ENCODE data around the gene NFIC.
"Not testable (repeated sequence)": the region's sequence is repeated elsewhere in the genome, so short reads cannot be mapped to it uniquely, and the experiment has no call there.

NFIC gene

DNA sequence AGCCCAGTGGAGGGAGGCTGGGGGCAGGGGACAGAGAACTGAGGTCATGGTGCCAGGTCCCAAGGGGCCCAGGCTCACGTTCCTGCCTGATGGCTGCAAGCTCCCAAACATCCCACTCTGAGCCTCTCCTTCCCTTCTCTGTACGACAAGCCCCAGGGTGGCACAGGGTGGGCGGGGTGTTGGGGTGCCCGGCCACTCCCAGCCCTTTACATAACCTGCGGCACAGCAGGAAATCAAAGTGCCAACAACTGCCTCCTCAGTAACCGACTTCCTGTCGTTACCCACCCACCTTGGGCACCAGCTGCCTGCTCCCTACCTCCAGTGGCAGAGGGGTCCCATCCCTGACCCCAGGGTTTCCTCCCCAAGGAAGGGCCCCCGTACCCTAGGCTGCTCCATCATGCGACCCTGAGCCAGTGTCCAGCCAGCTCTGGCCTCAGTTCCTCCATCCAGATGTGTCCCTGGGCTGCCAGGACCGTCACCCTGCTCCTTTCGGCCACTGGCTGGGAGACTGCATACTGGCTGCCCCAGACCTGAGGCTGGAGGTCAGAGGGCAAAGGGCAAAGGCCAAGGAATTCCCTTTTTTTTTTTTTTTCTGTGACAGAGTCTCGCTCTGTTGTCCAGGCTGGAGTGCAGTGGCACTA lies 27.7 kb upstream of the NFIC start:
- DNase-seq: no peak

GRCh38 chr19:3340340-3340739 lies 26.0 kb upstream of the NFIC start:
- DNase-seq: no peak

DNA sequence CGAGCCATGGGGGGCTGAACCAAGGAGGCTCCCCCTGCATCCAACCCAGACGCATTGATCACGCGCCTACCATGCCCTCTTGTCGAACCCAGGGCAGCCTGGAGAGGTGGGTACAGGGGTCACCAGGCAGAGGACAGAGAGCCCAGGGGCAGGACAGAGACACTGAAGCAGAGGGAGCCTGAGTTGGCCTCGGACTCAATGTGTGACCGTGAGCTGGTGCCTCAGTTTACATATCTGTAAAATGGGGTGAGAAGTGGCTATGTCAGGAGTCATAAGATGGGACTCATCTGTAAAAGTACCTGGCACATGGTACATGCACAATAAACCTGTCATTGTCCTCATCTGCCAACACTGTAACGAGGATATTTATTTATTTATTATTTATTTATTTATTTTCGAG lies 24.1 kb upstream of the NFIC start:
- DNase-seq: no peak

GRCh38 chr19:3342962-3343361 lies 23.4 kb upstream of the NFIC start:
- DNase-seq: not testable (repeated sequence)

GRCh38 chr19:3343619-3344502 lies 22.5 kb upstream of the NFIC start:
- DNase-seq: no peak

DNA sequence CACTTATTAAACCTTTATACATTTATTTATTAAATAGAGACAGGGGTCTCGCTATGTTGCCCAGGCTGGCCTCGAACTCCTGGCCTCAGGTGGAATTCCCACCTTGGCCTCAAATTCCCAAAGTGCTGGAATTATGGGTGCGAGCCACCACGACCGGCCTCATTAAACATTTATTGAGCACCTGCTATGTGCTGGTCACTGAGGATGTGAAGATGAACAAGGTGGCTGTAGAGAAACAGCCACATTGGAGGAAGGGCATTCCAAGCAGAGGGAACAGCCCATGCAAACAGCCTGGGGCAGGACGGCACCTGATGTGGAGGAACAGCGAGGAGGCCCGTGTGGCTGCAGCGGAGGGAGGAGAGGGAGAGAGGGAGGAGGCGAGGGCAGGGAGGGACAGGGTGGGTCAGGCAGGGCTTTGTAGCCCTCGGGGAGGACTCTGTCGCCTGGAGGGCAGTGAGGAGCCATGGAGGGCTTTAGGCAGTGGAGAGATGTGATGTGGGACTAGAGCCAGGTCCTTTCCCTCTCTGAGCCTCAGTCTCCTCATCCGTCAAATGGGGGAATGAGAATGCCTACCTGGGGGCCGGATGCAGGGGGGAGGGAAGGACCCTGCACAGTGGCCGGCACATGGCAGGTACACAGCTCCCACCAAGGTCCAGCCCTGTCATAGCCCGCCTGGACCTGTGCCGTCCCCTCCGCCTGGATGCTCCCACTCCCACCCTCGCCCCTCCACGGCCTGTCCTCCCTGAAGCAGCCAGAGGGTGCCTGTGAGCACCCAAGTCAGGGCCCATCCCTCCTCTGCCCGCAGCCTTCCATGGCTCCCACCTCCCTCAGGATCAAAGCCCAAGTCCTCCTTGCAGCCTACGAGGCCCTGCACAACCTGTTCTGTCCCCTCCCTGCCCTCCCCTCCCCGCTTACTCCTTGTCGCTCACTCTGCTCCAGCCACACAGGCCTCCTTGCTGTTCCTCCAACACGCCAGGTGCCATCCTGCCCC lies 21.5 kb upstream of the NFIC start:
- DNase-seq: no peak

- DNase-seq: no peak
These were observed 20.4 kb upstream of the NFIC start for GRCh38 chr19:3345850-3346460.

DNA sequence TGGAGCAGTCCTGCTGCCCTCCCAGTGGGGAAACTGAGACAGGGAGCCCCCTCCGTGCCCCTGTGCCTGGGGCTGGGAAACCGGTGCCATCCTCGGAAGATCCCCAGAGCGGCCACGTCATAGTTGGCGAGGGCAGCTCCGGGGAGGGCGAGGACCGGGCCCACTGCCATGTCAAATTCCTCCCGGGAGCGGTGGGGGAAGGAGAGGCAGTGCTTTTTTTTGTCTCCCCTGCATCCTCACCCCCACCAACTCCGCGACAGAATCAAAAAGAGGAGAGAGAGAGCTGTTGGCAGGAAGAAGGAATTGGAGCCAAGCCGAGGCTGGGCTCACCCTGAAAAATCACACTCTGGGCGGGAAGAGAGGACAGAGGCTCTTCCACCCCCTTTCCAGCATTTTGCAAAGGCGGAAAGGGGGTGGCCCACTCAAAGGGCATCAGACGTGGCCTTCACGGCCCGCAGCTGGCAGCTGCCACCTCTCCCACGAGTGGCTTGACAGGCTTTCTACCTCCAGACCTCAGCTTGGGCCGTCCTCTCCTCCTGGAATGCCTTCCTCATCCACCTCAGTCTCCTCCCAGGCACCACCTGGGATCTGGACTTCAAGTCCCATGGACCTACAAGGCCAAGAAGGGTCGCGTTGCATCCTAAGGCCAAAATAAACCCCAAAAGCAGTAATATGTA lies 19.6 kb upstream of the NFIC start:
- no peak for DNase-seq

DNA sequence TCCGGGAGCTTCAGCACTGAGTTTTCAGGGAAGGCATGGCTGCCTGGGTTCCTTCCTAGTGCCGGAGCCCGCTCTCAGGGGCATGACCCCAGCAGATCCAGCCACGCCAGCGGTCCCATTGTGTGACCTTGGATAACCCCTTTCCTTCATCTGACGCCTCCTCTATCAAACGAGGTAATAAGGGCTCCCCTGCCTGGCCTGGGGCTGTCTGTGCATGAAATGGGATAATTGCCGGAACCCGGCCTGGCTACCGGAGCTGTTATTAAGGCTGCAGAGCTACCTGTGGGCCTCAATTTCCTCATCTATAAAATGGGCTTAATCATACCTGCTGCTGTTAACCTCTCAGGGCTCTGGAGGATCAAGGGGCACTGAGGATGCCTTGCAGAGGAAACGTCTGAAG lies 18.3 kb upstream of the NFIC start:
- DNase-seq: no peak

DNA sequence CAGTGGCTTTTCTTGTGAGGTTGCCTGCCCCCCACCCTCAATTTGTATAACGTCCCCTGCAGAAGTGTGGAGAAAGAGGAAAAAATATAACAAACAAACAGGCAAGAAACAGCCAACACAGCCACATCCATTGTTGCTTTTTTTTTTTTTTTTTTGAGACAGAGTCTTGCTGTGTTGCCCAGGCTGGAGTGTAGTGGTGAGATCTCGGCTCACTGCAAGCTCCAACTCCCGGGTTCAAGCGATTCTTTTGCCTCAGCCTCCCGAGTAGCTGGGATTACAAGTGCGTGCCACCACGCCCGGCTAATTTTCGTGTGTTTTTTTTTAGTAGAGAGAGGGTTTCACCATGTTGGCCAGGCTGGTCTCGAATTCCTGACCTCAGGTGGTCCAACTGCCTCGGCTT lies 17.9 kb upstream of the NFIC start:
- DNase-seq: not testable (repeated sequence)

GRCh38 chr19:3350014-3350663 lies 16.2 kb upstream of the NFIC start:
- DNase-seq: no peak

DNA sequence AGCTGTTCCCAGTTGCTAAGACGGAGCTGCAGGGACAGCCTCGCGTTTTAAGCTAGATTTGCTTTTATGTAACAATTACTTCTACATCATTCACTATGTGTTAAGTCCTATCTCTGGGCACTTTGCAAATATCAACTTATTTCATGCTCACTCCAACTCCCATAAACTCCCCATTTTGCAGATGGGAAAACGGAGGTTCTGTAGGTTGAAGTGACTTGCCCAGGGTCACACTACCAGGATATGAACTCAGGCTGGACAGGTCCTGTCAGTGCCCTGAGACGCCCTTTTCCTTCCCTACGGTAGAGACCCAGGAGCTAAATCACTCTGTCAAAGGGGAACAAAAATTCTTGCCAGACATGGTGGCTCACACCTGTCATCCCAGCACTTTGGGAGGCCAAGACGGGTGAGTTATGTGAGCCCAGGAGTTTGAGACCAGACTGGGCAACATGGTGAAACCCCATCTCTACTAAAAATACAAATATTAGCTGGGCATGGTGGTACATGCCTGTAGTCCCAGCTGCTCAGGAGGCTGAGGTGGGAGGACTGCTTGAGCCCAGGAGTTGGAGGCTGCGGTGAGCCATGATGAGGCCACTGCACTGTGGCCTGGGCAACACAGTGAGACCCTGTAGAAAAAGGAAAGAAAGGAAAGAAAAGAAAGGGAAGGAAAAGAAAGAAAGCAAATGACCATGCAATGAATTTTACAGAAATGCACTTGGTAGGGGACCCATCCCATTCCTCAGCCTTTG lies 14.5 kb upstream of the NFIC start:
- no peak for DNase-seq

GRCh38 chr19:3353493-3353892 lies 12.9 kb upstream of the NFIC start:
- DNase-seq: no peak

DNA sequence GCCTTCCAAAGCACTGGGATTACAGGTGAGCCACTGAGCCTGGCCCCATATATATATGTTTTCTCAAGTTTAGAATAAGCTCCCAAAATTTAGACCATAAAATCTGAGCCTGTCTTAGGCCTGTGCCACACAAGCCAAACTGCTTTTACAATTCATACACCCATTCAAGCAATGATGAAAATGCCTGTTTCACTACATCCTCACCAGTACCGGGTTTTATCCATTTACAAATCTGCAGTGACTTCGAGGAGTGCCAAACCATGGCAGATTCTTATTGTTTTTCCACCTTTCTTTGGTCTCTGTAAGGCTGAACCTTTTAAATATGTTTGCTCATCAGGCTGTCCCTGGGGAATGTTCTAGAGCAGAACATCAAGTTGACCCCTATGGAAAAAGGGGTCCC lies 9.6 kb upstream of the NFIC start:
- DNase-seq: no peak

GRCh38 chr19:3357271-3357991 lies 9.0 kb upstream of the NFIC start:
- DNase-seq: no peak

GRCh38 chr19:3357992-3358688 lies 8.2 kb upstream of the NFIC start:
- DNase-seq: no peak

- DNase-seq: no peak
These were observed 7.7 kb upstream of the NFIC start for GRCh38 chr19:3358689-3359014.

DNA sequence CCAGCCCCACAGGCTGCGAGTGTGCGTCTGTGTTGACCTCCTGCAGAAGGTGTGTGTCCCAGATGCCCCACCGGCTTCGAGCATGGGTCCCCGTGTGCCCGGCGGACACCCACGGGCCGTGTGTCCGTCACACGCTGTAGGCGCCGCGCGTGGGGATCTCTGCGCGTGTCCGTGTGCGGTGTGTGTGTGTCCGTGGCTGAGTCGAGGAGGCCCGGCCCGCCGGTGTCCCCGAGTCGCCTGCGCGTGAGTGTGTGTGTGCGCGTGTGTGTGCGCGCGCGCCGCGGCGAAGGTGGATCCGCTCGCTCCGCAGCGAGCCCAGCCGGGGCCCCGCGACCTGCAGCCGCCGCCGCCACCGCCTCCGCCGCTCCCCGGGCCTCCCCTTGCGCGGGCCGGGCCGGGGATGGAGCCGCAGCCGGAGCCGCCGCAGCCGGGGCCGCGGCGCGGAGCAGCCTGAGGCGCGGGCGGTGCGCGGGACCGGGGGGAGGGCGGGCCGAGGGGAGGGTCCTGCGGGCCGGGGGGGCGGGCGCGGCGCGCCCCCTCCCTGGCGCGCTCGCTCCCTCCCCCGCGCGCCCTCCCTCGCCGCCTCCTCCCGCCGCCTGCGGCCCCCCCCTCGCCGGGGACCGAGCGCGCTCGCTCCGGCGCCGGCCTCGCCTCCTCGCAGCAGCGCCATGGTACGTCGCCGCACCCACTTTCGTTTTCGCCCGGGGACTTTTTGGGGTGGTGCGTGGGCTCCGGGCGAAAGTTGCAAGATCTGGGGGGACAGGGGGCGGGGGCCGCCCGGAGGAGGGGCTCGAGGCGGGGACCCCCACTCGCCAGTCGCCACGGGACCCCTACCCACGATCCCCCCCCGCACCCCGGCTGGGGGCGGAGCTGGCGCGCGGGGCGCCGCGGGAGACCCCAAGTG lies 7.1 kb upstream of the NFIC start:
- no peak for DNase-seq
